PC-3 (cell line): Measurements from ENCODE around the gene MEF2B.

ENCODE experiments used
- CTCF ChIP-seq: fragments of 300-600 bp; sonication (generic); conservative IDR thresholded peaks from 2 replicates; pipeline ENCODE4 v1.5.1; 2017; ENCODE audit warnings: antibody characterized with exemption, low read depth, mild to moderate bottlenecking, low read length
- EZH2 ChIP-seq: fragments of 300-600 bp; sonication (generic); IDR thresholded peaks from one replicate; pipeline ENCODE4 v1.6.1; 2017; ENCODE audit warnings: antibody characterized with exemption, mild to moderate bottlenecking, low read length; ENCODE audit not compliant: unreplicated experiment

- TF ChIP-seq EZH2 (no peak), CTCF (peak; percentile 75)
Measured at GRCh38 chr19:19185853-19186740, 16.0 kb upstream of the MEF2B start.
